H7 (cell line): ENCODE measurements around the gene LIG3. TPM values are rescaled to one million over a fixed set of nuclear protein-coding genes. Genes with fewer than 3 reads are reported as not detected.
"Not testable (repeated sequence)": the region's sequence is repeated elsewhere in the genome, so short reads cannot be mapped to it uniquely, and the experiment has no call there.

Source experiments
- DNase-seq: peaks from one replicate; pipeline ENCODE4 v3.0.0; 2012
- H3K27me3 ChIP-seq: 2 replicates; pipeline ENCODE4 v1.6.0; 2011; ENCODE audit warnings: mild to moderate bottlenecking, low read length; ENCODE audit not compliant: control insufficient read depth, insufficient read depth
- H3K36me3 ChIP-seq: replicated peaks from 2 replicates; pipeline ENCODE4 v1.5.1; 2011; ENCODE audit warnings: low read length; ENCODE audit not compliant: control insufficient read depth, insufficient read depth
- H3K4me3 ChIP-seq: 2 replicates; pipeline ENCODE4 v1.5.1; 2011; ENCODE audit warnings: low read depth, mild to moderate bottlenecking, control low read depth, low read length, moderate library complexity; ENCODE audit not compliant: insufficient read depth
- total RNA-seq: library from RNA; depleted of rRNA; stranded (reverse); fragments of >200 nt; shearing (Covaris generic); gene quantifications from 2 replicates; pipeline ENCODE4 v1.2.3, GENCODE V29; 2014; rRNA removed

Gene LIG3
- 94.6 and 139 TPM in 2 replicates for total RNA-seq

GRCh38 chr17:34980353-34980680 lies at the start of gene LIG3:
LIG3 (plus strand) TSS chr17:34980512; CDS start chr17:34983006, 2,494 bp downstream.
- Histone ChIP-seq H3K27me3 (no peaks in the 10 kb centered on the region), H3K4me3 (peak within 1 kb of the TSS; percentile 93), H3K36me3 (peaks cover 7% of the 10 kb centered on the region)
- DNase-seq: peak; percentile 98

GRCh38 chr17:34950780-34951179 lies 29.5 kb upstream of the LIG3 start:
- H3K27me3 ChIP-seq, H3K36me3 ChIP-seq, DNase-seq, H3K4me3 ChIP-seq: not testable (repeated sequence)

- Histone ChIP-seq H3K36me3 (peaks cover under 1% of the 10 kb centered on the region), H3K4me3 (no peak overlapping the region), H3K27me3 (peaks cover 4% of the 10 kb centered on the region; the same call in 1 of the 2 replicates)
- DNase-seq: no peak
Observed at GRCh38 chr17:34958438-34958837, 21.9 kb upstream of the LIG3 start.

- peak; percentile 93 for DNase-seq
- Histone ChIP-seq H3K27me3 (peaks cover 4% of the 10 kb centered on the region; the same call in 1 of the 2 replicates), H3K36me3 (peaks cover 10% of the 10 kb centered on the region), H3K4me3 (peak within 1 kb of the TSS; percentile 71)
Observed at GRCh38 chr17:34961093-34961911, 19.0 kb upstream of the LIG3 start, which contains the start of the genes CCT6B and ZNF830. CCT6B (minus strand) TSS chr17:34961460; CDS start chr17:34961393, 67 bp downstream. ZNF830 (plus strand) TSS chr17:34961540; CDS start chr17:34961567, 27 bp downstream.

GRCh38 chr17:34974179-34974578 lies 6.1 kb upstream of the LIG3 start:
- no peak overlapping the region for H3K4me3 ChIP-seq
- no peaks in the 10 kb centered on the region for H3K27me3 ChIP-seq
- H3K36me3 ChIP-seq: no peaks in the 10 kb centered on the region
- no peak for DNase-seq

GRCh38 chr17:34974794-34975785 lies 5.2 kb upstream of the LIG3 start:
- Histone ChIP-seq H3K36me3 (no peaks in the 10 kb centered on the region), H3K4me3 (no peak overlapping the region), H3K27me3 (no peaks in the 10 kb centered on the region)
- DNase-seq: no peak

- Histone ChIP-seq H3K36me3 (peaks cover 6% of the 10 kb centered on the region), H3K4me3 (no peak overlapping the region), H3K27me3 (no peaks in the 10 kb centered on the region)
- peak; percentile 9 for DNase-seq
Observed at GRCh38 chr17:34979153-34979552, 1.2 kb upstream of the LIG3 start.

- H3K4me3 ChIP-seq: peak overlapping the region; percentile 93
- peaks cover 7% of the 10 kb centered on the region for H3K36me3 ChIP-seq
- peak; percentile 41 for DNase-seq
- H3K27me3 ChIP-seq: no peaks in the 10 kb centered on the region
Observed at GRCh38 chr17:34979650-34980352, 511 bp upstream of the LIG3 start.

- peak; percentile 93 for DNase-seq
- H3K27me3 ChIP-seq: no peaks in the 10 kb centered on the region
Observed at GRCh38 chr17:34980681-34981537, 597 bp downstream of the LIG3 start.

GRCh38 chr17:34981538-34982241 lies 1.4 kb downstream of the LIG3 start:
- Histone ChIP-seq H3K36me3 (peaks cover 11% of the 10 kb centered on the region), H3K4me3 (peak overlapping the region; percentile 93), H3K27me3 (no peaks in the 10 kb centered on the region)
- DNase-seq: peak; percentile 4

More at GRCh38 chr17:34980681-34981537, 597 bp downstream of the LIG3 start:
- peaks cover 8% of the 10 kb centered on the region for H3K36me3 ChIP-seq
- H3K4me3 ChIP-seq: peak overlapping the region; percentile 93

GRCh38 chr17:34987232-34987631 lies 6.9 kb downstream of the LIG3 start:
- Histone ChIP-seq H3K4me3 (no peak overlapping the region), H3K36me3 (peaks cover 47% of the 10 kb centered on the region)
- no peak for DNase-seq

GRCh38 chr17:34988644-34989043 lies 8.3 kb downstream of the LIG3 start:
- DNase-seq: no peak
- Histone ChIP-seq H3K4me3 (no peak overlapping the region), H3K36me3 (peaks cover 55% of the 10 kb centered on the region), H3K27me3 (no peaks in the 10 kb centered on the region)

More at GRCh38 chr17:34987232-34987631, 6.9 kb downstream of the LIG3 start:
- H3K27me3 ChIP-seq: no peaks in the 10 kb centered on the region

- Histone ChIP-seq H3K36me3 (peaks cover 63% of the 10 kb centered on the region), H3K4me3 (no peak overlapping the region), H3K27me3 (no peaks in the 10 kb centered on the region)
- no peak for DNase-seq
Observed at GRCh38 chr17:34989473-34989872, 9.2 kb downstream of the LIG3 start.
